ENCODE data around the gene ATP6V1G3. TPM values are rescaled to one million over a fixed set of nuclear protein-coding genes. Genes with fewer than 3 reads are reported as not detected.
"Not testable (repeated sequence)": the region's sequence is repeated elsewhere in the genome, so short reads cannot be mapped to it uniquely, and the experiment has no call there.

Gene ATP6V1G3, protein sequence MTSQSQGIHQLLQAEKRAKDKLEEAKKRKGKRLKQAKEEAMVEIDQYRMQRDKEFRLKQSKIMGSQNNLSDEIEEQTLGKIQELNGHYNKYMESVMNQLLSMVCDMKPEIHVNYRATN
- total RNA-seq (not detected), polyA plus RNA-seq (not detected)
- long read RNA-seq, donor 1: 0 reads
- long read RNA-seq, donor 2: 0 reads
- long read RNA-seq, donor 3: 0 reads

- no peak within 1 kb of the TSS for H3K4me3 ChIP-seq
- ATAC-seq (no peak), DNase-seq (no peak)
- H3K4me1 ChIP-seq: peaks cover 0 to 10% (median 0%) of the 10 kb centered on the region in 9 donors
- WGBS, 2 donors: 63 to 68% methylated on average over 1 of the region's 1 CpG
- no peaks in the 10 kb centered on the region for H3K36me3 ChIP-seq
- TF ChIP-seq, protein P1, sequence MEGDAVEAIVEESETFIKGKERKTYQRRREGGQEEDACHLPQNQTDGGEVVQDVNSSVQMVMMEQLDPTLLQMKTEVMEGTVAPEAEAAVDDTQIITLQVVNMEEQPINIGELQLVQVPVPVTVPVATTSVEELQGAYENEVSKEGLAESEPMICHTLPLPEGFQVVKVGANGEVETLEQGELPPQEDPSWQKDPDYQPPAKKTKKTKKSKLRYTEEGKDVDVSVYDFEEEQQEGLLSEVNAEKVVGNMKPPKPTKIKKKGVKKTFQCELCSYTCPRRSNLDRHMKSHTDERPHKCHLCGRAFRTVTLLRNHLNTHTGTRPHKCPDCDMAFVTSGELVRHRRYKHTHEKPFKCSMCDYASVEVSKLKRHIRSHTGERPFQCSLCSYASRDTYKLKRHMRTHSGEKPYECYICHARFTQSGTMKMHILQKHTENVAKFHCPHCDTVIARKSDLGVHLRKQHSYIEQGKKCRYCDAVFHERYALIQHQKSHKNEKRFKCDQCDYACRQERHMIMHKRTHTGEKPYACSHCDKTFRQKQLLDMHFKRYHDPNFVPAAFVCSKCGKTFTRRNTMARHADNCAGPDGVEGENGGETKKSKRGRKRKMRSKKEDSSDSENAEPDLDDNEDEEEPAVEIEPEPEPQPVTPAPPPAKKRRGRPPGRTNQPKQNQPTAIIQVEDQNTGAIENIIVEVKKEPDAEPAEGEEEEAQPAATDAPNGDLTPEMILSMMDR (IDR thresholded peaks at IDR 0.05): no peak
- H3K27ac ChIP-seq: no peak within 1 kb of the TSS
- no peaks in the 10 kb centered on the region for H3K27me3 ChIP-seq
- intact Hi-C loops (cut with DNase I): no loop called here
- no peaks in the 10 kb centered on the region for H3K9me3 ChIP-seq
Measured at GRCh38 chr1:198540580-198540979, at the start of gene ATP6V1G3. TSS of gene ATP6V1G3 (minus strand) at chr1:198540680. CDS start at chr1:198540650, 30 bp downstream.

GRCh38 chr1:198588845-198589244, 48.4 kb upstream of the ATP6V1G3 start:
- H3K36me3 ChIP-seq: no peaks in the 10 kb centered on the region
- DNase-seq (no peak), ATAC-seq (no peak)
- peaks cover 0 to 36% (median 21%) of the 10 kb centered on the region in 11 donors for H3K9me3 ChIP-seq
- H3K4me3 ChIP-seq: no peak overlapping the region
- TF ChIP-seq, protein P1 (IDR thresholded peaks at IDR 0.05): no peak
- no peaks in the 10 kb centered on the region for H3K27me3 ChIP-seq
- H3K4me1 ChIP-seq: no peaks in the 10 kb centered on the region
- intact Hi-C loops (cut with DNase I): no loop called here
- no peak overlapping the region for H3K27ac ChIP-seq

DNA sequence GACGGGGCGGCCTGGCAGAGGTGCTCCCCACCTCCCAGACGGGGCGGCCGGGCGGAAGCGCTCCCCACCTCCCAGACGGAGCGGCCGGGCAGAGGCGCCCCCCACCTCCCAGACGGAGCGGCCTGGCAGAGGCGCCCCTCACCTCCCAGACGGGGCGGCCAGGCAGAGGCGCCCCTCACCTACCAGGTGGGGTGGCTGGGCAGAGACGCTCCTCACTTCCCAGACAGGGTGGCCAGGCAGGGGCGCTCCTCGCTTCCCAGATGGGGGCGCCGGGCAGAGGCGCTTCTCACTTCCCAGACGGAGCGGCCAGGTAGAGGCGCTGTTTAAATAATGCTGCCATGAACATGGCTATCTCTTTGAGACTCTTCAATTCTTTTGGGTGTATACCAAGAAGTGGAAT, 43.7 kb upstream of the ATP6V1G3 start:
- Histone ChIP-seq H3K36me3 (no peaks in the 10 kb centered on the region), H3K4me1 (no peaks in the 10 kb centered on the region), H3K4me3 (no peak overlapping the region), H3K27me3 (no peaks in the 10 kb centered on the region), H3K27ac (no peak overlapping the region), H3K9me3 (peaks cover 0 to 34% (median 13%) of the 10 kb centered on the region in 11 donors)
- TF ChIP-seq, protein P1 (IDR thresholded peaks at IDR 0.05): no peak
- 96% methylated on average over 26 of the region's 26 CpGs for WGBS, 2 donors
- ATAC-seq: no peak
- no peak for DNase-seq
- intact Hi-C loops (cut with DNase I): no loop called here

DNA sequence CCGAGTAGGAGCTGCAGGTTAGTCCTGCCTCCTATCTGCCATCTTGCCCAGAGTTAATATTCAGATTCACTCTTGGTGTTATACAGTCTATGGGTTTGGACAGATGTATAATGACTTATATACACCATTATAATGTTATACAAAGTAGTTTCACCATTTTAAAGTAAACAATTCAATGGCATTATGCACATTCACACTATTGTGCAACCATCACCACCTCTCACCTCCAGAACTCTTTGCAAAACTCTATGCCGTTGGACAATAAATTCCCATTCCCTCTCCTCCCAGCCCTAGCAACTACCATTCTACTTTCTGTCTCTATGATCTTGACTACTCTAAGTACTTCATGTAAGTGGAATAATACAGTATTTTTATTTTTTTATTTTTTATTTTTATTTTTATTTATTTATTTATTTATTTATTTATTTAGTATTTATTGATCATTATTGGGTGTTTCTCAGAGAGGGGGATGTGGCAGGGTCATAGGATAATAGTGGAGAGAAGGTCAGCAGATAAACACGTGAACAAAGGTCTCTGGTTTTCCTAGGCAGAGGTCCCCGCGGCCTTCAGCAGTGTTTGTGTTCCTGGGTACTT, 42.8 kb upstream of the ATP6V1G3 start:
- H3K4me1 ChIP-seq; intact Hi-C loops (cut with DNase I); H3K27me3 ChIP-seq; DNase-seq; H3K27ac ChIP-seq; H3K4me3 ChIP-seq; ATAC-seq; H3K36me3 ChIP-seq: not testable (repeated sequence)
- WGBS, 2 donors: 76 to 78% methylated on average over 5 of the region's 5 CpGs
- peaks cover 0 to 26% (median 7%) of the 10 kb centered on the region in 11 donors for H3K9me3 ChIP-seq

- 86 to 89% methylated on average over 1 of the region's 1 CpG for WGBS, 2 donors
Measured at GRCh38 chr1:198577444-198577843, 37.0 kb upstream of the ATP6V1G3 start.

More at GRCh38 chr1:198577444-198577843, 37.0 kb upstream of the ATP6V1G3 start:
- no peak for ATAC-seq
- H3K4me1 ChIP-seq: no peaks in the 10 kb centered on the region
- DNase-seq: no peak
- TF ChIP-seq, protein P1 (IDR thresholded peaks at IDR 0.05): no peak
- no peak overlapping the region for H3K4me3 ChIP-seq
- no peaks in the 10 kb centered on the region for H3K27me3 ChIP-seq
- intact Hi-C loops (cut with DNase I): no loop called here
- peaks cover 0 to 19% (median 7%) of the 10 kb centered on the region in 11 donors for H3K9me3 ChIP-seq
- no peaks in the 10 kb centered on the region for H3K36me3 ChIP-seq
- no peak overlapping the region for H3K27ac ChIP-seq
